Nephron (organoid): ENCODE measurements around the gene AGAP1.
A peak's percentile ranks its signal among the peaks of the same experiment; 100 is the strongest.

Experiments
- H3K27ac Mint-ChIP-seq, 3 experiments: 2 replicates each; pipeline ENCODE4 v1.8.0; 2020; ENCODE audit warnings: mixed read lengths in 3 of 3, mild to moderate bottlenecking in 2 of 3, moderate library complexity in 1 of 3
- H3K27me3 Mint-ChIP-seq: 2 replicates; pipeline ENCODE4 v1.8.0; 2021; ENCODE audit warnings: low read depth, mild to moderate bottlenecking, moderate library complexity, mixed read lengths
- H3K36me3 Mint-ChIP-seq: 2 replicates; pipeline ENCODE4 v1.8.0; 2020; ENCODE audit warnings: low read depth, mixed read lengths
- H3K4me1 Mint-ChIP-seq: 2 replicates; pipeline ENCODE4 v1.8.0; 2020; ENCODE audit warnings: mixed read lengths
- H3K4me3 Mint-ChIP-seq, 3 experiments: 2 replicates each; pipeline ENCODE4 v1.8.0; 2020; ENCODE audit warnings: mild to moderate bottlenecking in 3 of 3, mixed read lengths in 3 of 3, moderate library complexity in 2 of 3
- H3K9me3 Mint-ChIP-seq: 2 replicates; pipeline ENCODE4 v1.8.0; 2020; ENCODE audit warnings: mixed read lengths
- CTCF ChIP-seq, 3 experiments: fragments of 200-600 bp; sonication (generic); IDR thresholded peaks; one replicate each; pipeline ENCODE4 v1.5.0; 2021; ENCODE audit warnings: antibody characterized with exemption in 3 of 3; ENCODE audit not compliant: unreplicated experiment in 3 of 3

Gene AGAP1

GRCh38 chr2:235654103-235654813 lies 160.4 kb downstream of the AGAP1 start:
- H3K4me3 Mint-ChIP-seq = no peak overlapping the region
- peaks cover 41% of the 10 kb centered on the region for H3K4me1 Mint-ChIP-seq
- H3K27me3 Mint-ChIP-seq = peaks cover 18% of the 10 kb centered on the region
- H3K9me3 Mint-ChIP-seq = no peaks in the 10 kb centered on the region
- H3K36me3 Mint-ChIP-seq = no peaks in the 10 kb centered on the region
- TF ChIP-seq CTCF (IDR thresholded peaks at IDR 0.05; ENCODE audit: unreplicated experiment in 3 of 3) = no peak
- H3K27ac Mint-ChIP-seq = no peak overlapping the region

GRCh38 chr2:235658351-235659174 lies 164.7 kb downstream of the AGAP1 start:
- H3K27me3 Mint-ChIP-seq = peaks cover 36% of the 10 kb centered on the region
- TF ChIP-seq CTCF (IDR thresholded peaks at IDR 0.05; ENCODE audit: unreplicated experiment in 3 of 3) = no peak
- no peaks in the 10 kb centered on the region for H3K9me3 Mint-ChIP-seq
- H3K4me1 Mint-ChIP-seq = peaks cover 54% of the 10 kb centered on the region
- H3K27ac Mint-ChIP-seq = peak overlapping the region; percentile 9 to 54 (median 37)
- no peaks in the 10 kb centered on the region for H3K36me3 Mint-ChIP-seq
- peak overlapping the region in 2 of 3 experiments; percentile 11 to 19 for H3K4me3 Mint-ChIP-seq

GRCh38 chr2:235659767-235660322 lies 166.0 kb downstream of the AGAP1 start:
- no peak overlapping the region for H3K4me3 Mint-ChIP-seq
- H3K27me3 Mint-ChIP-seq = peaks cover 36% of the 10 kb centered on the region
- H3K9me3 Mint-ChIP-seq = no peaks in the 10 kb centered on the region
- no peak overlapping the region for H3K27ac Mint-ChIP-seq
- TF ChIP-seq CTCF (IDR thresholded peaks at IDR 0.05; ENCODE audit: unreplicated experiment in 3 of 3) = no peak
- no peaks in the 10 kb centered on the region for H3K36me3 Mint-ChIP-seq
- peaks cover 53% of the 10 kb centered on the region for H3K4me1 Mint-ChIP-seq

GRCh38 chr2:235660484-235661082 lies 166.7 kb downstream of the AGAP1 start:
- no peak overlapping the region for H3K4me3 Mint-ChIP-seq
- no peak overlapping the region for H3K27ac Mint-ChIP-seq
- peaks cover 36% of the 10 kb centered on the region for H3K27me3 Mint-ChIP-seq
- no peaks in the 10 kb centered on the region for H3K36me3 Mint-ChIP-seq
- no peak for TF ChIP-seq CTCF (IDR thresholded peaks at IDR 0.05; ENCODE audit: unreplicated experiment in 3 of 3)
- H3K9me3 Mint-ChIP-seq = no peaks in the 10 kb centered on the region
- H3K4me1 Mint-ChIP-seq = peaks cover 53% of the 10 kb centered on the region

GRCh38 chr2:235661167-235661937 lies 167.5 kb downstream of the AGAP1 start:
- Mint-ChIP-seq H3K9me3 (no peaks in the 10 kb centered on the region), H3K36me3 (no peaks in the 10 kb centered on the region)

More at GRCh38 chr2:235661167-235661937, 167.5 kb downstream of the AGAP1 start:
- TF ChIP-seq CTCF (IDR thresholded peaks at IDR 0.05; ENCODE audit: unreplicated experiment in 3 of 3) = no peak
- Mint-ChIP-seq H3K4me3 (no peak overlapping the region), H3K27me3 (peaks cover 36% of the 10 kb centered on the region), H3K4me1 (peaks cover 56% of the 10 kb centered on the region), H3K27ac (no peak overlapping the region)
